Measurements from ENCODE around the gene SPRED2.

DNA sequence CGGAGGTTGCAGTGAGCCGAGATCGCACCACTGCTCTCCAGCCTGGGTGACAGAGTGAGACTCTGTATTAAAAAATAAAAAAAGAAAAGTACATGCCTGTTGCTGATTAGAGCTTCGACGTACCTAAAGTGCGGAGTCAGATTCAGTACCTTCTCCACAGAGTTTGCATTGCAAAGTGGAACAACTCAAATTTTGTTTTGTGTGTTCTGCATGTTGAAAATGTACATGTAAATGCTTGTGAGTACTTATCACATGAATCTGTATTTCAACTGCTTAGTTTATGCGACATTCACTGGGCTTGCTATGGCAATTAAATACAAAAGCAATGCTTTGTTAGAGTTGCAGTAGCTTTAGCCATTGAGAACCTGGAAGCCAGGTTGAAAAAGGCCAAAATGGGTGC is 168.4 kb downstream of the SPRED2 start:
- TF ChIP-seq RAD21 (IDR thresholded peaks at IDR 0.05 in 1 of 2, conservative IDR thresholded peaks at IDR 0.05 in 1 of 2; ENCODE audit: low read depth in 2 of 2, low read length in 2 of 2) (no peak), EZH2 (IDR thresholded peaks at IDR 0.05; ENCODE audit: low read depth, low read length, severe bottlenecking) (no peak), PHF8 (conservative IDR thresholded peaks at IDR 0.05; ENCODE audit: low read depth, low read length) (no peak), EP300 (IDR thresholded peaks at IDR 0.05; ENCODE audit: borderline replicate concordance in 1 of 2, low read depth in 2 of 2, low read length in 2 of 2) (no peak), SIN3A (conservative IDR thresholded peaks at IDR 0.05 in 1 of 2, IDR thresholded peaks at IDR 0.05 in 1 of 2; ENCODE audit: low read depth in 1 of 2, low read length in 2 of 2) (no peak), RFX5 (IDR thresholded peaks at IDR 0.05; ENCODE audit: borderline replicate concordance, low read depth, low read length) (no peak), HDAC2 (IDR thresholded peaks at IDR 0.05; ENCODE audit: borderline replicate concordance in 1 of 2, low read depth in 2 of 2, low read length in 2 of 2) (no peak), SP1 (IDR thresholded peaks at IDR 0.05; ENCODE audit: low read depth, low read length) (no peak)
- TF ChIP-seq, protein P1, sequence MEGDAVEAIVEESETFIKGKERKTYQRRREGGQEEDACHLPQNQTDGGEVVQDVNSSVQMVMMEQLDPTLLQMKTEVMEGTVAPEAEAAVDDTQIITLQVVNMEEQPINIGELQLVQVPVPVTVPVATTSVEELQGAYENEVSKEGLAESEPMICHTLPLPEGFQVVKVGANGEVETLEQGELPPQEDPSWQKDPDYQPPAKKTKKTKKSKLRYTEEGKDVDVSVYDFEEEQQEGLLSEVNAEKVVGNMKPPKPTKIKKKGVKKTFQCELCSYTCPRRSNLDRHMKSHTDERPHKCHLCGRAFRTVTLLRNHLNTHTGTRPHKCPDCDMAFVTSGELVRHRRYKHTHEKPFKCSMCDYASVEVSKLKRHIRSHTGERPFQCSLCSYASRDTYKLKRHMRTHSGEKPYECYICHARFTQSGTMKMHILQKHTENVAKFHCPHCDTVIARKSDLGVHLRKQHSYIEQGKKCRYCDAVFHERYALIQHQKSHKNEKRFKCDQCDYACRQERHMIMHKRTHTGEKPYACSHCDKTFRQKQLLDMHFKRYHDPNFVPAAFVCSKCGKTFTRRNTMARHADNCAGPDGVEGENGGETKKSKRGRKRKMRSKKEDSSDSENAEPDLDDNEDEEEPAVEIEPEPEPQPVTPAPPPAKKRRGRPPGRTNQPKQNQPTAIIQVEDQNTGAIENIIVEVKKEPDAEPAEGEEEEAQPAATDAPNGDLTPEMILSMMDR (IDR thresholded peaks at IDR 0.05; ENCODE audit: control extremely low read depth in 1 of 3, insufficient read depth in 1 of 3, low read depth in 1 of 3, low read length in 3 of 3), result no peak

Measured in H1 (cell line).